HepG2 (cell line): ENCODE results near the gene DPEP3. TPM values are rescaled to one million over a fixed set of nuclear protein-coding genes. Genes with fewer than 3 reads are reported as not detected.
"Not testable (repeated sequence)": the region's sequence is repeated elsewhere in the genome, so short reads cannot be mapped to it uniquely, and the experiment has no call there.

Source experiments
- ATAC-seq: fragments of 200-7000 bp; cut with Tn5 transposase; 3 replicates; pipeline ENCODE4 v1.9.1; 2020; ENCODE audit warnings: mild to moderate bottlenecking, moderate library complexity
- BruUV-seq: library from RNA; stranded (reverse); fragments of 400-500 nt; replicated peaks from 2 replicates; lab custom pipeline; 2021; lab: Mats Ljungman, UMichigan
- CTCF ChIA-PET: fragments of 300-600 bp; formaldehyde crosslinking; extraction: SDS; loops from one replicate; lab custom pipeline; 2021; ENCODE audit warnings: low total read pairs, inconsistent platforms, low intra/inter-chr PET ratio; lab: Yijun Ruan, JAX
- POLR2A ChIA-PET: fragments of 350-600 bp; sonication (Branson Sonifier 250); formaldehyde crosslinking; loops from one replicate; lab custom pipeline; 2020; ENCODE audit warnings: antibody characterized with exemption, inconsistent platforms; lab: Yijun Ruan, JAX
- DNase-seq: peaks from one replicate; pipeline ENCODE4 v3.0.0-alpha.2; 2015; ENCODE audit warnings: low spot score
- FAIRE-seq: peaks from 3 replicates; lab custom pipeline; 2011; peaks lifted over from hg19 to GRCh38; lab: Jason Lieb, UNC
- H2AFZ ChIP-seq: one replicate; pipeline ENCODE4 v1.6.1; 2011; ENCODE audit warnings: low read length, inconsistent platforms
- H3K27ac ChIP-seq: fragments of 300-600 bp; 3 replicates; pipeline ENCODE4 v1.8.0; 2011; ENCODE audit warnings: mixed run types, mild to moderate bottlenecking, mixed read lengths, low read length, inconsistent platforms; ENCODE audit not compliant: insufficient read depth; ENCODE audit errors: extremely low read length
- H3K27me3 ChIP-seq, 2 experiments: fragments of 200-600 bp in 1 of 2; 2 replicates in 1 of 2; 3 replicates in 1 of 2; pipeline versions ENCODE4 v1.6.0 to v1.8.0; 2011; ENCODE audit warnings: low read length in 2 of 2, mild to moderate bottlenecking in 2 of 2, moderate library complexity in 2 of 2, inconsistent platforms in 1 of 2; ENCODE audit not compliant: insufficient read depth in 2 of 2, control insufficient read depth in 1 of 2
- H3K36me3 ChIP-seq, 2 experiments: fragments of 200-600 bp in 1 of 2; replicated peaks in 1 of 2; 2 replicates in 1 of 2; 3 replicates in 1 of 2; pipeline versions ENCODE4 v1.5.1 to v1.8.0; 2011; ENCODE audit warnings: low read length in 2 of 2, inconsistent platforms in 1 of 2; ENCODE audit not compliant: insufficient read depth in 2 of 2, control insufficient read depth in 1 of 2
- H3K4me1 ChIP-seq: 2 replicates; pipeline ENCODE4 v1.5.1; 2012; ENCODE audit warnings: low read length, inconsistent platforms; ENCODE audit not compliant: insufficient read depth
- H3K4me2 ChIP-seq: 2 replicates; pipeline ENCODE4 v1.6.0; 2011; ENCODE audit warnings: low read depth, low read length, inconsistent platforms
- H3K4me3 ChIP-seq, 3 experiments: fragments of 200-600 bp in 1 of 3; sonication (generic), shearing (Covaris generic) in 1 of 3; replicated peaks in 1 of 3; 2 replicates each; pipeline ENCODE4 v1.5.1; 2011 to 2016; ENCODE audit warnings: low read length in 3 of 3, inconsistent platforms in 2 of 3, low read depth in 2 of 3, mild to moderate bottlenecking in 2 of 3, control low read depth in 1 of 3, mixed read lengths in 1 of 3; ENCODE audit not compliant: insufficient read depth in 1 of 3
- H3K79me2 ChIP-seq: one replicate; pipeline ENCODE4 v1.6.1; 2011; ENCODE audit warnings: low read length, inconsistent platforms; ENCODE audit not compliant: insufficient read depth
- H3K9ac ChIP-seq: 2 replicates; pipeline ENCODE4 v1.6.0; 2011; ENCODE audit warnings: mild to moderate bottlenecking, low read depth, low read length, inconsistent platforms; ENCODE audit not compliant: insufficient read depth
- H3K9me3 ChIP-seq: 2 replicates; pipeline ENCODE4 v1.5.1; 2012; ENCODE audit warnings: mild to moderate bottlenecking, low read length
- H4K20me1 ChIP-seq: 2 replicates; pipeline ENCODE4 v1.6.0; 2011; ENCODE audit warnings: inconsistent platforms, mild to moderate bottlenecking, low read length, moderate library complexity; ENCODE audit not compliant: insufficient read depth
- HCFC1 ChIP-seq: fragments of 150-350 bp; IDR thresholded peaks from 2 replicates; pipeline ENCODE4 v1.6.1; 2014; ENCODE audit warnings: low read depth, low read length
- ZFP41 ChIP-seq: sonication (generic); formaldehyde crosslinking; IDR thresholded peaks from 2 replicates; pipeline ENCODE4 v1.4.0; 2020; ENCODE audit warnings: mild to moderate bottlenecking, missing genetic modification reagents, borderline replicate concordance
- ZNF234 ChIP-seq: sonication (generic); formaldehyde crosslinking; conservative IDR thresholded peaks from 2 replicates; pipeline ENCODE4 v1.5.1; 2020; ENCODE audit warnings: mild to moderate bottlenecking, missing genetic modification reagents
- WGBS: methylation state at CpG from one replicate; pipeline ENCODE4 v1.1.6; 2017; ENCODE audit warnings: low lambda C conversion rate; 5-methylcytosine and 5-hydroxymethylcytosine counted together
- in situ Hi-C: cut with HindIII; loops from 2 replicates; pipeline ENCODE4 v1.10.0; 2017; ENCODE audit warnings: low pct_unique_long_range_greater_than_20kb; ENCODE audit not compliant: extremely low pct_ligation_motif_present
- intact Hi-C: fragments of 100-400 bp; cut with micrococcal nuclease; formaldehyde crosslinking; loops from one replicate; pipeline ENCODE4 v1.10.0; 2022; ENCODE audit not compliant: unreplicated experiment
- polyA plus RNA-seq, 8 experiments: library from polyadenylated mRNA; depleted of rRNA in 3 of 8; stranded (reverse) in 7 of 8; unstranded in 1 of 8; fragments of >200 nt; fragmentation: Illumina TruSeq in 4 of 8; extraction: Trizol in 4 of 8; gene quantifications; 2 replicates each; pipeline versions ENCODE4 v1.2.1 to v1.2.3, GENCODE V29; 2011 to 2016; ENCODE audit warnings: low read depth in 4 of 8, missing spikeins in 1 of 8, mixed read lengths in 1 of 8; ENCODE audit not compliant: insufficient read depth in 1 of 8
- total RNA-seq, 5 experiments: library from RNA; depleted of rRNA; stranded (reverse); fragments of >200 nt; fragmentation: Illumina TruSeq; extraction: Trizol; gene quantifications; 2 replicates each; pipeline ENCODE4 v1.2.3, GENCODE V29; 2016; ENCODE audit warnings: low read depth in 1 of 5
- TF ChIP-seq, protein P1 (sequence below): IDR thresholded peaks from 2 replicates; pipeline ENCODE4 v1.6.1; 2016; ENCODE audit warnings: missing genetic modification reagents, missing compliant biosample characterization
- TF ChIP-seq, protein P2 (sequence below): sonication (generic); formaldehyde crosslinking; IDR thresholded peaks from 2 replicates; pipeline ENCODE4 v1.4.0; 2020; ENCODE audit warnings: mild to moderate bottlenecking, missing genetic modification reagents, borderline replicate concordance

DPEP3 gene
- total and polyA plus RNA-seq, 2 of the 13 experiments (the other 11 are each of a cell fraction or from before 2014, with no cell fraction given): not detected

DNA sequence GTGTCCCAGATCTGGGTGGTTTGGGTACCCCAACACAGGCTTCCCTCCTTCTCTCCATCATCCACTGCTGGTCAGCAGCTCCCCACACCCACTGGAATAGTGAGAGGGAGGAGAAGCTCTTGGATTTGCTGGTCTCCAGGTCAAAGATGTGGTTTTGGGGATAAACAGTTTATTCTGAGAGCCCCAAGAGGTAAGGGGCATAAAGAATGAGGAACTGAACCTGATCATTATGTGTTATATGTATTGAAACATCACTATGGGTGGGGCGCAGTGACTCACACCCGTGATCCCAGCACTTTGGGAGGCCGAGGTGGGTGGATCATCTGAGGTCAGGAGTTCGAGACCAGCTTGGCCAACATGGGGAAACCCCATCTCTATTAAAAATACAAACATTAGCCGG is 15.1 kb upstream of the DPEP3 start:
- Histone ChIP-seq H3K36me3 (no peaks in the 10 kb centered on the region), H2AFZ (no peak overlapping the region), H3K4me1 (peaks cover 46% of the 10 kb centered on the region), H3K4me3 (no peak overlapping the region), H3K79me2 (no peaks in the 10 kb centered on the region), H4K20me1 (no peaks in the 10 kb centered on the region), H3K9ac (no peak overlapping the region), H3K27ac (no peak overlapping the region), H3K9me3 (no peaks in the 10 kb centered on the region), H3K4me2 (no peak overlapping the region), H3K27me3 (peaks cover 0 to 19% of the 10 kb centered on the region in 2 experiments; a peak in 4 of 5 replicates)
- CTCF ChIA-PET: no interaction called here
- DNase-seq (no peak), ATAC-seq (no peak), FAIRE-seq (no peak)
- intact Hi-C loops: no loop called here
- no TSS peak for BruUV-seq
- in situ Hi-C loops: no loop called here
- no peak for TF ChIP-seq HCFC1
- TF ChIP-seq, protein P1, sequence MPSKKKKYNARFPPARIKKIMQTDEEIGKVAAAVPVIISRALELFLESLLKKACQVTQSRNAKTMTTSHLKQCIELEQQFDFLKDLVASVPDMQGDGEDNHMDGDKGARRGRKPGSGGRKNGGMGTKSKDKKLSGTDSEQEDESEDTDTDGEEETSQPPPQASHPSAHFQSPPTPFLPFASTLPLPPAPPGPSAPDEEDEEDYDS (CRISPR knock-in tag): no peak
- no peak for TF ChIP-seq ZNF234 (CRISPR knock-in tag)
- TF ChIP-seq, protein P2, sequence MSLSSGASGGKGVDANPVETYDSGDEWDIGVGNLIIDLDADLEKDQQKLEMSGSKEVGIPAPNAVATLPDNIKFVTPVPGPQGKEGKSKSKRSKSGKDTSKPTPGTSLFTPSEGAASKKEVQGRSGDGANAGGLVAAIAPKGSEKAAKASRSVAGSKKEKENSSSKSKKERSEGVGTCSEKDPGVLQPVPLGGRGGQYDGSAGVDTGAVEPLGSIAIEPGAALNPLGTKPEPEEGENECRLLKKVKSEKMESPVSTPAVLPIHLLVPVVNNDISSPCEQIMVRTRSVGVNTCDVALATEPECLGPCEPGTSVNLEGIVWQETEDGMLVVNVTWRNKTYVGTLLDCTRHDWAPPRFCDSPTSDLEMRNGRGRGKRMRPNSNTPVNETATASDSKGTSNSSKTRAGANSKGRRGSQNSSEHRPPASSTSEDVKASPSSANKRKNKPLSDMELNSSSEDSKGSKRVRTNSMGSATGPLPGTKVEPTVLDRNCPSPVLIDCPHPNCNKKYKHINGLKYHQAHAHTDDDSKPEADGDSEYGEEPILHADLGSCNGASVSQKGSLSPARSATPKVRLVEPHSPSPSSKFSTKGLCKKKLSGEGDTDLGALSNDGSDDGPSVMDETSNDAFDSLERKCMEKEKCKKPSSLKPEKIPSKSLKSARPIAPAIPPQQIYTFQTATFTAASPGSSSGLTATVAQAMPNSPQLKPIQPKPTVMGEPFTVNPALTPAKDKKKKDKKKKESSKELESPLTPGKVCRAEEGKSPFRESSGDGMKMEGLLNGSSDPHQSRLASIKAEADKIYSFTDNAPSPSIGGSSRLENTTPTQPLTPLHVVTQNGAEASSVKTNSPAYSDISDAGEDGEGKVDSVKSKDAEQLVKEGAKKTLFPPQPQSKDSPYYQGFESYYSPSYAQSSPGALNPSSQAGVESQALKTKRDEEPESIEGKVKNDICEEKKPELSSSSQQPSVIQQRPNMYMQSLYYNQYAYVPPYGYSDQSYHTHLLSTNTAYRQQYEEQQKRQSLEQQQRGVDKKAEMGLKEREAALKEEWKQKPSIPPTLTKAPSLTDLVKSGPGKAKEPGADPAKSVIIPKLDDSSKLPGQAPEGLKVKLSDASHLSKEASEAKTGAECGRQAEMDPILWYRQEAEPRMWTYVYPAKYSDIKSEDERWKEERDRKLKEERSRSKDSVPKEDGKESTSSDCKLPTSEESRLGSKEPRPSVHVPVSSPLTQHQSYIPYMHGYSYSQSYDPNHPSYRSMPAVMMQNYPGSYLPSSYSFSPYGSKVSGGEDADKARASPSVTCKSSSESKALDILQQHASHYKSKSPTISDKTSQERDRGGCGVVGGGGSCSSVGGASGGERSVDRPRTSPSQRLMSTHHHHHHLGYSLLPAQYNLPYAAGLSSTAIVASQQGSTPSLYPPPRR (CRISPR knock-in tag): no peak
- no peak for TF ChIP-seq ZFP41 (CRISPR knock-in tag)
- POLR2A ChIA-PET: no interaction called here
- WGBS: 43% methylated on average over 5 of the region's 5 CpGs

DNA sequence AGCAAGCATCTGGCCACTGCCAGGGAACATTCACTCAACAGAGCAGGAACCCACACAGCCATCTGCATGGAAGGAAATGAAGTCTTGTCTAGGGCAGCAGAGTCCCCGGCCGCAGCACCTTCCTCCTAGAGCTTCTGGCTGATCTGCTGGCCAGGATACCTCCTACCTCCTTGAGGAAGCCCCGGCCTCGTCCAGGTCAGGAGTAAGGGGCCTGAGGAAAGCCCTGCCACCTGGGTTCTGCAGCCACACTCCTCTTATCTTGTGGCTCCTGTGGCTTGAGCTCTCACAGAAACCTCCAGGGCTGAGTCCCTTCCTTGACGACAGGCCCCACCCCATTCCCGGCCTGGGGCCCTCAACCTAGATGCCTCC is 13.7 kb upstream of the DPEP3 start:
- H3K9me3 ChIP-seq, DNase-seq, H2AFZ ChIP-seq, H4K20me1 ChIP-seq, BruUV-seq, H3K36me3 ChIP-seq, H3K79me2 ChIP-seq, FAIRE-seq, intact Hi-C loops, H3K27ac ChIP-seq: not testable (repeated sequence)
- Histone ChIP-seq H3K4me1 (peaks cover 43% of the 10 kb centered on the region), H3K9ac (peak overlapping the region; percentile 75), H3K4me3 (peak overlapping the region; percentile 44 to 74 (median 67); a peak in 5 of 6 replicates), H3K27me3 (peaks cover 0 to 22% of the 10 kb centered on the region in 2 experiments), H3K4me2 (peak overlapping the region; percentile 95)
- in situ Hi-C loops: loop anchor here (5.0 kb wide), 1 partner anchor 48 kb away; no protein-coding TSS in a partner anchor
- ChIA-PET POLR2A (interaction anchor here (0.6 to 1.1 kb wide), 4 partner anchors 9 to 29 kb away, joined by 3 to 10 read pairs (median 4); partner anchors contain the start of genes DDX28 and DUS2), CTCF (interaction anchor here (1.2 to 3.0 kb wide), 4 partner anchors 25 to 70 kb away, joined by 3 to 46 read pairs (median 8); no protein-coding TSS in a partner anchor)
- 58% methylated on average over 6 of the region's 6 CpGs for WGBS
- peak; percentile 44 for ATAC-seq
